Endometrial microvascular endothelial cells (primary cell): ENCODE data around the gene NR2F1. TPM values are rescaled to one million over a fixed set of nuclear protein-coding genes. Genes with fewer than 3 reads are reported as not detected.

Source experiments
- in situ Hi-C: cut with HindIII; loops from 2 replicates; pipeline ENCODE4 v1.10.0; 2017; ENCODE audit warnings: low sequenced_read_pairs, low pct_unique_long_range_greater_than_20kb; ENCODE audit errors: inconsistent ontology term
- total RNA-seq: library from RNA; depleted of rRNA; stranded (reverse); fragments of >200 nt; gene quantifications from one replicate; pipeline ENCODE4 v1.2.3, GENCODE V29; 2015; ENCODE audit errors: inconsistent ontology term

NR2F1 gene
- total RNA-seq, 1 donor from 2014 or later: 25.0 TPM

DNA sequence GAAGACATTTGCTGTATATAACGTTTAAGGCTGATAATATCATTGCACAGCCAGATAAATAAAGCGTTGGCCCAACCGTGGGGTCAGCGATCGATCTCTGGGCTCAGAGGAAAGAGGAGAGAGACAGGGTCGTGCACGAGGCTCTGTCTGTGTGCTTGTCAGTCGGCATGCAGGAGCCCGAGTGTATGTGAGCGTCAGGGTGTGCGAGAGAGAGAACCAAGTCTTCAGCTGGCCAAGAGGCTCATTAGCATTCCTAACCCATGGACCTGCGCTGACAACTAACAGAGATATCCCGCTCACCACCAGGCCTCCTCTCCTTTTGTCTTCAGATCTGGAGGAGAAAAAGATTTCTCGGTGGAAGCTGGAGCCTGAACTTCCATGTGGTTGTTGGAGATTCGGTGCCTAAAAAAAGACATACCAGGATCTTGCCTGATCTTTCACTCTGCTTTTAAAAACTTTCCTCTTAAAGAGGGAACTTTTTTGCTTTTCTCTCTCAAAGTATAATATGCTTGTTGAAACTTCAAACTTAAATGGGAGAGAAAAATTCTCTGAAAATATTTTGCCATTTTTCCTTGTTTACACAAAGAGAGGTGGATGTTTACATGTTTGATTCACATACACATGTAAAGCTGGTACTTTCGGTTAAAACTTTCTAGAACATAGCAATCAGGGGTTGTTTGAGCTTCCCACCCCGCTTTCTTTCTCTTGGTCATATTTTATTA lies 16.5 kb downstream of the NR2F1 start:
- in situ Hi-C loops: loop anchor here (25.0 kb wide), 1 partner anchor 687 kb away; no protein-coding TSS in a partner anchor

DNA sequence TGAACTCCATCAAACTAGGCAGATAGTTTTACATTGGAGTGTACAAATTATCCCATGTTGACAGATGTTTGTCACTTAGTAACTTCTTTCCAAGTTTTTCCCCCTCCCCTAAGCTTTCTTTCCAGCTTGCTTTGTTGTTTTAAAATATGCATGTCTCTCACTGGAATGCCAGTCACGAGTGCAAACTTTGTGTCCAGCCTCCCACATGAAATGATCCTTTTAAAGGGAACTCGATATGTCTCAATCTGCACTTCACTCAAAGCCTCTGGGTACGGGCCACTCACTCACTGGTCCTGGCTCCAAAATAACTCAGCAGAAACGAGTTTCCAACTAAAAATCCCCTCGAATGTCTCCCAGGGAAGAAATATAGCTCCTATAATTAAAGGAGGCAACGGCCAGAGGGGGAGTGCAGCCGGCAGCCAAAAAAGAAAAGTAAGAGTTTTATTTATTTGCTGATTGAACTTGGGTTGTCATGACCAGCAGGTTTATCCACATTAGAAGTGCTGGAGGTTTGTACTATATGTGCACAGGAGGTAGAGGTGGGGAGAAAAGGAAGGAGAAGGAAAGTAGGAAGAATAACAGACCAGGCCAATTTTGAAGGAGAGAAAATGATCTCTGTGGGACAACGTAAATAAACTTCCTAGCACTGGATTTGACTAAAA lies 17.5 kb downstream of the NR2F1 start:
- in situ Hi-C loops: no loop called here

DNA sequence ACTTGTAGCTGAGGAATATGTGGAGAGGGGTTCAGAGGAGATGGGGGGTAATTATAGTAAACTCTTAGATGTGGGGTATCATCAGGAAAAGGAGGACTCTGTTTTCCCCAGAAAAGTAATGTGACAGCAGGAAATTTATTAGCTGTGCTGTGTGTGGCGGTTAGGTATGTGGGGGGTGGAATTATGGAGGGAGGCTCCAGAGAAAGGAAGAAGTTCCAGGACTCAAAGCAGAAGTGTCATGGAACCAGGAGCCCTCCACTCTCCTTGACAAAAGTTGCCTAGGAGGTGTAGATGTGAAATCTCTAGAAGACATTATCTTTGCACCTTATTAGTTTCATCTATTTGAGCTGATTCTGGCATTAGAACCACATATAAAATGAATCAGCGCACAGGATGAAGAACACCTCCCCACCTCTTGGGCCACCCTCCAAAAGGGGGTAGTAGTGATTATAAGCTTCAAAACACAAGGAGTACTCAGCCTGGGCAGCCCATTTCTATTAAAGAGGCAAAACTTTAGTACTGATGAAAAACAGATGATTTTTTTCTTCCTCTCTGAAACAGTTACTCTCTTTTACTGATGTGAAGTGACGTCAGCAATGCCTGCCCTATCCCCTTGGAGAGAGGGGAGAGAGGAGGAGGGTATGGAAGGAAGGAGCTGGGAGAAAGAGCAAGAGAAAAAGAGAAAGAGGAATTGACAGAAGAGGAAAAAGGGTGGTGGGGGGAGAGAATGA lies 18.2 kb downstream of the NR2F1 start:
- in situ Hi-C loops: no loop called here

- in situ Hi-C loops: no loop called here
Measured at GRCh38 chr5:93601802-93602155, 18.8 kb downstream of the NR2F1 start.

DNA sequence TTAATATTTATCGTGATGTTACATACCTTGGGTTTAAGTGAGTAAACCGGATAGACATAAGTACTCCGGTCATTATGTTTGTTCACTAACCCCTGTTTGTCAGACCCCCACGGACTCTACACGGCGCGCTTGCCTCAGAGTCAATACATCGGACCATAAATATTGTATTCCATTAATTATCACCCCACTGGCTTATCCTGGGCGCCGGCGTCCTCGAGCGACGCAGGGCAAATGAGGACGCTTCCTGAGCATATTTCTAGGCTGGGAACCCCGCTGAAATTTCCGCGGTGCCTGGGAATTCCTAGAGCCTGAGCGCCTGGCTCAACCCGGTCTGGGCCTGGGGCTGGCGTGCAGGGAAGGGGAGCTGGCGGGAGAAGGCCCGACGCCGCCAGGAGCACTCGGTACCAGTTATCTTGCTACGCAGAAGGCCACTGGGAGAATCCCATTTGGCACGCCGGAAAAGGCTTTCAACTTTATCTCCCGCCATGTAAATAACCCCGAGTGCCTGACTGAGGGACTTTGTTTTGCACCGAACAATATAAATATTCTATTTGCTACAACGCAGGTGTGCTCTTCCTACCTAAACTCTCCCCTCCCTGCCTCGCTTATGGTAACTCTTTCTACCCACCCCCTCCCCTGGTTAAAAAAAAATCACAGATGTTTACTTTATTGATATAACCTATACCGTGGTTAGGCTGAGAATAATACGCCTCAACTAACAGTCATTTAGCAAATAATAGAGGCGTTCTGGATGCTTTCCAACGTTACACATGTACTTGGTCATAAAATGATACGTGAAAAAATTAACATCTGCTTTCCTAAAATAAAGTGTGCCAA lies 19.4 kb downstream of the NR2F1 start:
- in situ Hi-C loops: no loop called here

DNA sequence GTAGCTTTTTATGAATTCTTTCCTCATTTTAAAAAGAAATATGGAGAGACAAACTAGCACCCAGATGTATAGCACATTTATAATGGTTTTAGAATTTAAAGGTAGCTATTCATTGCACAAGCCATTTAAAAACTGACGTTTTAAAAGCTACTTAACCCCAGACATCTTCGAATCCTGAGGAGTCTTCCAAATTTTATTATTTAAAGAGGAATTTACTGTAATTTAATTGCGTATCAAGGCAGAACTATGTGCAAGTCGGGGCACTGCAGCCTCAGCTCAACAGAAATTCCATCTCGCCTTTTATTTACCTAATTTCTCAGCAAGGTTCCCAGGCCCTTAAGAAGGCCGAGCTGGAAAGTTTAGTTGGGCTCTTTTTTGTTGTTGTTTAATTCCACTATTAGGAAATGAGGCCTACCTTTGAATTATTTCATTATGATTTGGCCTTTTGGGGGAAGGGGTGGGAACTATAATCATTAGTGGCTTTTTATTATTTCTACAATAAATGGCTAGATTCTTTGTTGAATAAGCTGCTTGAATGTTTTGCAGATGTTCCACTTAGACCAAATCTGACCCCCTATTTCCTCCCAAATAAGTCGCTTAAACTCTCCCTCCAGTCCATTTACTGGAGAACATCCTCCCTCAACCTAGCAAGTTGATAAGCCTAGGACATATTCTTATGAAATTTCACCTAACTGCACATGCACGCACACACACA lies 20.2 kb downstream of the NR2F1 start:
- in situ Hi-C loops: no loop called here

DNA sequence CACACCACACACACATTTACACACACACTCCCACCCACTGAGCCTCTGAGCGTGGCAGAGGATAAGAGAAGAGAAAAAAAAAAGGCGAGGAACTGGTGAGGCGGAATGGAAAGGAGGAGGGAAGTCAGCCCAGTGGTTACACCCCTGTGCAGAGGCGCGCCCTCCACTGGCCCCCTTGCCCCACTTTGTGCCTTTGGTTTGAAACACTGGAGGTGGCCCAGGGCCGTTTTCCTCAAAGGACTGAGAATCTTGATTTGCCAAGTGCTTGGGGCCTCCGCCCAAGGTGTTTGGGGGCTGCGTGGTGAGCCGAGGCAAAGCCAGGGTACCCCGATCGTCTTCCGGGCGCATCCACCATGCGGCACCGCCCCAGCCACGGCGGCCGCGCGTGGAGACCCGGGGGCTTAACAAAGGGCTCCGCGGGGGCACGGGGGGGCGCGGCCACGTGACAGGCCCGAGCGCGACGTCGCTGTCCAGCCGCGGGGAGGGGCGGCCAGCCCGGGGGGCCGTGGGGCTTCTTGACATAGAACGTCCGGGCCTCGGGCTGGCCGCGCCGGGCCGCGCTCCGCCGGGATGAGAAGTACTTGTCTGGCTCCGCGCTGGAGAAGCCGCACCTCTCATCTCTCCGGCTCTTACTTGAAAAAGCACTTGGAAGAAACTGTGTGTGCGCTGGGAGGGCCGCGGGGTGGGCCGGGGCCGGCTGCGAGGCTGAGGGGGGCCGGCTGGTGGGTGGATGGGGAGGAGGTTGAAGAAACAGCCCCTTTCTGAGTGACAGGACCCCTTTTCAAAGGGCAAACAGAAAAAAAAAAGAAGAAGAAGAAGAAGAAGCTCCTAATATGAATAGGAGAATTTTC lies 21.0 kb downstream of the NR2F1 start:
- in situ Hi-C loops: no loop called here

DNA sequence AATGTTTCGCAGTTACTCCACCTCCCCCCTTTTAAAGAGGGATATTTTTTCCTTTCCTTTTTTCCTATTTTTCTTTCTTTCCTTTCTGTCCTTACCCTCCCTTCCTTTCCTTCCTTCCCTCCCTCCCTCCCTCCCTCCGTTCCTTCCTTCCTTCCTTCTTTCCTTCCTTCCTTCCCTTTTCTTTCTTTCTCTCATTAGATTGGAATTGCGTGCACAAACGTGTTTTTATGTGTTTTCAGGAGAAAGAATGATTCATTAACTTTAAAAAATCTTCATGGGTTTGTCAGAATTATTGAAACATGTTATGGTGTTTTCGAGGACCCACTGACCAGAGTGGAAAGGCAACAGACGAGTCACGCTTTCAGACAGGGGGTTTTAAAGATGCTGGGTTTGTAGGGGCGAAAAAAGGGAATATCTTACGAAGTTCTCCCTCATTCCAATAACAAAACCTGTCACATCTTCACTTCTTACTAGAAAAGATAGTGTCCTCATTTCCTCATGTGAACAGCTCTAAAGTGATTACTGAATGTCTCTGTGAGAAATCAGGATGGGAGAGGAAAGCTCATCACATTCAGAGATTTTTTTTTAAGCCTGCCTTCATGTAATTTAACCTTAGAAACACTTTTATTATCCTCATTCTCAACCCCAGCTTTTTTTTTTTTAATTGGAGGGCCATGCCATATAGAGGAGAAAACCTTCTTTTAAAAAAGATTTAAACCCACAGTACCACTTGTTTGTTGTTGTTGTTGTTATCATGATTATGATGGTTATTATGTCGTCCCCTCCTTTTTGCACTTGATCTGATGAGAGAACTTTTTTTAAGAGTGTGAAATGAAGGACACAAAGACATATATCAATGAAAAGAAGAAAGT lies 21.9 kb downstream of the NR2F1 start:
- in situ Hi-C loops: no loop called here

- in situ Hi-C loops: no loop called here
Measured at GRCh38 chr5:93606382-93606752, 23.3 kb downstream of the NR2F1 start.

DNA sequence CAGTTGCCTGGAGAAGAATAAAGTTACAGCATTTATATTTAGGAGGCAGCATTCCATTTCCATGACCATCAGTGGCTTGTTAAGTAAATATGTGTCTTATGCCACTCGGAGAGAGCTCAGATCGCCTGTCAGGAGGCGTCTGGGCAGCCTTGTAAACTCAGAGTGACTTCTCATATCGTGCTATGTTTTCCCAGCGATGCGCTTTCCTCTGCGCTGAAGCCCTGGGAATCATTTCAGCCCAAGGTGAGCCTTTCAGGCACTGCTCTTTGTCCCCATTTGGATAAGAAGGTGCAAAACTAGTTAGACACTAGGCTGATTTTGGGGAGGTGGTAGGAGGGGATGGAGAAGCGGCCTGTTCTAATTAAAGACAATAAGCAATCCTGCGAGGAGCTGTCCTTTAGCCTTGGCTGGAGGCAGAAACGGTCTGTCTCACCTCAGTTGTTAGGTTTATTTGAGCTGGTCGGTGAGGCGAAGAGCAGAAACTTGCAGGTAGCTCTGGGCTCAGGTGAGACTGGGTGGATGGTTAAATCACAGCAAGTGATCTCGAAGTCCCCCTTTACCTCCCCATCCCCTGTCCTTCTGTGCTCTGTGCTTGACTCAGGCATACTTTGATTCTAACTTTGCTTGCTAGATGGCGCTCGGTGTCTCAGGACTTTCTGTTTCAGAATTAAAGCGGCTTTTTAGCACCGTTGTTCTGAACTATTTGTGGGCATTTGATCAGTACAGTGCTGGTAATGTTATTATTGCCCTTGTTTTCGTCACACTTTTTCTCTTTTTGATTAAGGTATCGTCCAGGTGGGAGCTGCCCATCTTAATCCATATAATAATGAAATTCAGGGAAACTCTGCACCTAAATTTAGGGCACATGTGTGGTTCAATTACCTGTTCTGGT lies 24.6 kb downstream of the NR2F1 start:
- in situ Hi-C loops: no loop called here

DNA sequence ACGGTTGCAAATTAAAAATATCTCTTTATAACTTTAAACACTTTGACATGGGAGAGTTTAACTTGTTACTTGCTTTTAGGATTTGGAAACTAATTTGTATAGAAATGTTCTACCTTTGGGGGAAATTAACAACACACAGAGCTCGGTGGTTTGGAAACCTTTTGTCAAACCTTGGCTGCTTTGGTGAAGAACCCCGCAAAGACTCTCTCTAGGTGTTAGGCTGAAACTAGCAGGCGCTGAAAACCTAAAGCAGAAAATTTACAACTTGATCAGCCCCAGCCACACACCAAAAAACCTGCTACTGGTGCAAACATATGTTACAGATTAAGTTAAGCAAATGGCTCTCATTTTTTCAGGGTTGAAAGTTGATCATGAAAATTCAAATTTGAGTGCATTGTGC lies 25.8 kb downstream of the NR2F1 start:
- in situ Hi-C loops: no loop called here

DNA sequence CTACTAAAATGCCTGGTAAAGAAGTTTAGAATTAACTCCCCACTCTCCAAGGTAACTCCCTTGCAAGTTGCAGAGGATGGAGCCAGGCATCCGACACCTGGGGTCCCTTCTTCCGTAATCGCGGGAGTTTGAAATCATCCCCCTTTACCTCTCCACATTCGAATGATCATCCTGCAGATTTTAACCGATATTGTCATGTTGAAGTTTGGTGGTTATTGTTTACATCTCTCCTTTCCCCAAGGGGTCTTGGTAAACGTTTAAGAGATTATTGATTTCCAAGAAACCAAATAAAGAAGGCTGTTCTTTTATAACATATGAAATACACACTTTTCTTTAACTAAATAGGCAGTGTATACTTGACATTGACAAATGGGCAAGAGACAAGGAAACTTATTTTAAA lies 26.7 kb downstream of the NR2F1 start:
- in situ Hi-C loops: no loop called here

- in situ Hi-C loops: no loop called here
Measured at GRCh38 chr5:93610581-93611272, 27.7 kb downstream of the NR2F1 start.

DNA sequence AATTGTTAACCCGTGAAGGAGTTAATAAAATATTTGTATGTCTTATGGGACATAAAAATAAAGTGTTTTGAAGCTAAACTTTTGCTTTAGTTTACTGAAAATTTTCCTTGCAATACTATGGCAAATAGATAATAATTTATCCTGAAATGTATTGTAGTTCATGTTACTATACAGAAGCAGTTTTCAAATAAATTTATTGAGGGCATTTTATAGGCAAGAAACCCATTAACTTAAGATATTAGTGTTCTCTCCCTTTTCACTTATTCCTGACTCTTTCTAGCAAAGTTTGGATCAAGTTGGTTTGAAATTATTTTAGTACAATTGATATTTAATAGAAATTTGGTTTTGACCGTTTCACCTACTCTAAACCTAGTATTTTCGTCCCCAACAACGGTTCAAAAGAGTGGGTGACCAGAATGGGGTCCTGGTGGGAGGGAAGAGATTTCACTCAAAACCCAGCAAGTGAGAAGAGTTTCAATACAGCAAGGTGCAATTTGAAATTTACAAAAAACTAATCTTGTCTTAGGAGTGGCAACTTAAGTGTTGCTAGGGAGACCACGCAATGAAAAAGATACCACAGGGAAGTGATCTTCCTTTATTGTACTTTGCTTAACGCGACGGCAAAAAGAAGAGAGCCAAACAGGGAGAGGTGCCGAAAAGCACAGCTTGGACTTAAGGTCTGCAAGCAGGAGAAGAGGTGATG lies 28.4 kb downstream of the NR2F1 start:
- in situ Hi-C loops: no loop called here
